Epithelial cell of proximal tubule (primary cell): ENCODE measurements around the gene WDR4. TPM values are rescaled to one million over a fixed set of nuclear protein-coding genes. Genes with fewer than 3 reads are reported as not detected.
"Not testable (repeated sequence)": the region's sequence is repeated elsewhere in the genome, so short reads cannot be mapped to it uniquely, and the experiment has no call there.

ENCODE experiments used
- DNase-seq: peaks from one replicate; pipeline ENCODE4 v3.0.0-alpha.2; 2011; ENCODE audit warnings: low read depth
- H3K4me3 ChIP-seq: 2 replicates; pipeline ENCODE4 v1.5.1; 2011; ENCODE audit warnings: low read depth, mild to moderate bottlenecking, low read length
- CTCF ChIP-seq: conservative IDR thresholded peaks from 2 replicates; pipeline ENCODE4 v1.5.1; 2012; ENCODE audit warnings: low read depth, mild to moderate bottlenecking, low read length
- total RNA-seq: library from RNA; depleted of rRNA; stranded (reverse); fragments of >200 nt; gene quantifications from 2 replicates; pipeline ENCODE4 v1.2.3, GENCODE V29; 2015

WDR4 gene
- total RNA-seq, 1 donor from 2014 or later = 6.1 TPM

DNA sequence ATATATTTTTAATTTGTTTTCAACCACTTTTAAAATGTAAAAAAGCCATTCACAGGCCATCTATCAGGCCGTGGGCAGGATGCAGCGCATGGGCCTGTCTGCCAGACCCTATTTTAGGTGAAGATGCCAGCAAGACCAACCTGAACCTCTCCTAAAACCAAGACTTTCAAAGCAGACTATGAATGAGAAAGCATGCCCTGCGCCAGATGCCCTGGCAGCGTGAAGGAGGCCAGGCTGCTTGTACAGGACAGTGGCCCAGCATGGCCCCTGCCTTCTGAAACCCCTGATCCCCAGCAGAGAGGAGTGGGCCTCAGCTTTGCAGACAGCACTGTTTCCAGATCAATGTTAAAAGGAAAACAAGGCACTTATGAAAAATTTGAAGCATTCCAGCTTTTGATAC, 31.6 kb downstream of the WDR4 start:
- H3K4me3 ChIP-seq = no peak overlapping the region

GRCh38 chr21:42847051-42847707, 32.2 kb downstream of the WDR4 start:
- H3K4me3 ChIP-seq = no peak overlapping the region
- DNase-seq = no peak
- no peak for TF ChIP-seq CTCF

More for the DNA sequence above, 31.6 kb downstream of the WDR4 start:
- no peak for TF ChIP-seq CTCF
- no peak for DNase-seq

DNA sequence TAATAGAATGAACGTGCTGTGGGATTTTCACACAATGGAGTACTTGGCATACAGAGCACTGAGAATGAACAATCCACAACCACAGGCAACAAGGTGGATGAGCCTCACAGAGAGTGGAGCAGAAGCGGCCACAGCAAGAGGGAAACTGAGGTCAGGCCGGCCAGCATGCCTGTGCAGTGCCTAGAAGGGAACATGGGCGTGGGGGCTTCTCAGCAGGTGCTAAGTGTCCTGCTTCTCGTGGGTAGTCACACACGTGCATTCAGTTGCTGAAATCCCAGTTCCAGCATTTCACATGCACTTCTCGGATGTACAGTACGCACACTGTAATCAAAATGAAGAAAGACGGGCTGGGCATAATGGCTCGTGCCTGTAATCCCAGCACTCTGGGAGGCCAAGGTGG, 33.1 kb downstream of the WDR4 start:
- no peak for DNase-seq
- TF ChIP-seq CTCF = no peak
- no peak overlapping the region for H3K4me3 ChIP-seq

- no peak for TF ChIP-seq CTCF
- DNase-seq = no peak
- H3K4me3 ChIP-seq = no peak overlapping the region
Observed at GRCh38 chr21:42845296-42845965, 33.9 kb downstream of the WDR4 start.

DNA sequence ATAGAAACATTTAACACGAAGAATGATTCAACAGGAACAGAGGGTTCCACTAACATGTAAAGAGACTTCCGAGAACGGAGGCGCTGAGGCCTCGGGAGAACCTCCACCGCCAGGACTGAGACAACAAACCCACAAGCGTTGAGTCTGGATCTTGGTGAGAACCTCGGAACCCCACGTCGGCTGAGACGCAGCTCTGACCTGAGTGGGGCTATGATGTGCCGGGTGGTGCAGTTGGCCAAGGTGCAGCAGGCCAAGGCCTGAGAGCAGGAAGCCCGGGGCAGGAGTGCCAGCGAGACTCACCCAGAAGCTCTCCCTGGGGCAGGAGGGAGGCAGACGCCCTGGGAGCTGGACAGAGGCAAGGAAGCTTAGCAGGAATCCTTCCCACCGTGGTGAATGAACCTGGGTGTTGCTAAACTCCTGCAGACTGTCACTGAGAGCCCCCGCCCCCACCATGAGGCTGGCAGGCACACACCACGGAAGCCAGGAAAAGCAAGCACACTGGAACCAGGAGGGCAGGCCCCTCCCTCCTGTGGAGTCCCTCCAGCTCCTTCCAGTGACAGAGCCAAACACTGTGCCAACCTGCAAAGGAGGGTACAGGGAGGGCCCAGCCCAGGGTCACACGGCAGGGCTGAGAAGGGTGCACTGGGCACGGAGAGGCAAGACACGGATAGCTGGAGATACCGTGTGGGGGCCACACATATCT, 34.8 kb downstream of the WDR4 start:
- H3K4me3 ChIP-seq = no peak overlapping the region
- no peak for DNase-seq
- TF ChIP-seq CTCF = no peak

DNA sequence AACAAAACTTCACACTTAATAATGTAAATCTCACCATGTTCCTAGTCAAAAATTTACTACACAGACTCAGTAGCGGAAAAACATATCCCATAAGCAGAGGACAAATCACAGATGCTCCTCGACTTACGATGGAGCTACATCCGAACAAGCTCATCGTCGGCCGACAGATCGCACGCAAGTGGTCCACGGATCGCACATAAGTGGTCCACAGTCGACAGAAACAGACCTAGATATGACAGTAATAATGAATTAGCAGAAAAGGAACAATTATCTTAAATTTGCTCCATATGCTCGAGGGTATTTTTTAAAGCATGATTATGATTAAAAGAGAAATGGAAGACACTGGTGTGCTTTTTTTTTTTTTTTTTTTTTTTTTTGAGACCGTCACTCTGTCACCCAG, 36.3 kb downstream of the WDR4 start:
- DNase-seq = no peak
- no peak for TF ChIP-seq CTCF
- no peak overlapping the region for H3K4me3 ChIP-seq

DNA sequence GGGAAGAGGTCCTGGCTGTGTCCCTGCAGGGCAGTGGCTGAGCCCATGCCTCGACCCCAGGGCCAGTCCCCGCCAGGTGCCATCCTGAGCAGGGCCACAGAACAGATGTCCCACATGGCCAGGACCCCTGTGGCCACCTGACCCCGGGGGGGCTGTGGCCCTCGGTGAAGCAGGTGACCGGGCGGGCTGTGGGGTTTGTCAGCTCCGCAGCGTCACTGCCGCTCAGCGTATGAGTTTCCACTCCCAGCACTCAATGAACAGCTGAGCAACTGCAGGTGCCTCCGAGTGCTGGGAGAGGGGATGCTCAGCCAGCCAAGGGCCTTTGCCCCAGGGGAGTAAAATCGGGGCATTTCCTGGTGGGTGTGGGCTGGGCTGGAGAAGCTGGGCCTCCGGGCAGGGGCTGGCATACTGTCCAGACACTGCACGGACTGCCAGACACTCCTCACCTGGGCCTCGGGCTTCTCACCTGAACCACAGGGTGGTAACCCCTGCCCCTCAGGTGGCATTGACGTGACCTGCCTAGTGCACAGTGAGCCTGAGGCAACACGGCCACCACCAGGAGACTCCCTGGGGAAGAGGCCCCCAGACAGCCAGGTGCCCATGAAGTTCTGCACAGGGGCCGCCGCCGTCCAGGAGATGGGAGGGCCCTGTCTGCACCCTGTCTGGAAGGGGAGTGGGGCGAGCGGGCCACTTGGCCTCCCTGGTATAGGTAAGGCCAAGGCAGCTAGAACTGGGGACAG, 37.3 kb downstream of the WDR4 start:
- H3K4me3 ChIP-seq, DNase-seq: not testable (repeated sequence)
